Measurements from ENCODE around the gene SEMA4A.
A peak's percentile ranks its signal among the peaks of the same experiment; 100 is the strongest.

SEMA4A gene

DNA sequence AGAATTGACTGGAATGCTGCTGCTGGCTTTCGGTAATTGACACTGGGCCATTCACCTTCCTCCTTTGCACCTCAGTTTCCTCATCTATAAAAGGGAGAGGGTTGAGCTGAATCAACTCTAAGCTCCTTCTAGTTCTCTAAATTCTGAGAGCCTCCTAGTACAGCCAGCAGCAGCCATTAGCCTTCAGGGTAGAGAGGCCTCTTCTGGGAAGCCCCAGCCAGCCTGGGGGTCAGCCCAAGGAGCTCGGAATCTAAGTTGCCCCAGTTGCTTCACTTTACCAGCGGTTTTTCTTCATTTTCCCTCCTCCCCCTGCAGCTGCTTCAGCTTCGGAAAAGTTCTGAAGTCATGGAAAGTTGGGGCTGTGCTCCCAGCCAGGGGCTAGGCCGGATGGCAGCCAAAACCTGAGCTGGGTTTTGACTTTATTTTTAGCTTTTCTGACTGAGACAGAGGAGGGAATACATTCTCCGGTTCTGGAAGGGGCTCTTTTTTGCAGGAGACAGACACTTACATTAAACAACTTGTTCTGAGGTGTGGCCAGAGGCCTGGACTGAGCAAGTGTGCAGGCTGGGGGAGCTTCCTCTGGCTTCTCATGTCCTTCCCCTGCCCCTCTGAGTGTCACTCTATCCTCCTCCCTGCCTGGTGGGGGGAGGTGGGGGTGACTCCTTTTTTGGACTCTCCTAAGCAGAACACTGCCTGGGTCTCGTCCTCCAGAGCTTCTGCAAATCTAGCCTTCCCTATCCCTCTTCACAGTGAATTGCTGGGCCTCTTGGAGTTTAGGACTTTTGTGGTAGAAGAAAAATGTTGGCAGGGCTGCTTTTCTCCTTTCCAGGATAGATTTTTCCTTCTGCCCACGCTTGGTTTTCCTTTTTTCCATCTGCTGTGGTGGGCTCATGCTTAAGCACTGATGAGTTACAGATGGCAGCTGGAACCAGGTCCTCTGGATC, 24.5 kb upstream of the SEMA4A start:
- H2BK15ac ChIP-seq (ENCODE audit: low read length), result no peak overlapping the region
- no peak overlapping the region for H2BK120ac ChIP-seq (ENCODE audit: low read depth, low read length)
- no peak overlapping the region for H3K27ac ChIP-seq (replicated peaks; ENCODE audit: low read length)
- no peak overlapping the region for H3K4ac ChIP-seq (ENCODE audit: low read length)
- no peak overlapping the region for H3K14ac ChIP-seq (ENCODE audit: low read length)
- H3K4me2 ChIP-seq (ENCODE audit: insufficient read depth, low read length, poor library complexity, severe bottlenecking), result no peak overlapping the region
- H2AK5ac ChIP-seq (ENCODE audit: low read depth, low read length), result no peak overlapping the region
- WGBS, 2 donors (ENCODE audit: extremely low coverage in 2 of 2, insufficient read length in 2 of 2, insufficient replicate concordance in 1 of 2), result no CpG with 5 or more reads among the region's 8 CpGs
- H3K4me1 ChIP-seq (ENCODE audit: control insufficient read depth in 2 of 2, insufficient read depth in 1 of 2, low read depth in 1 of 2, low read length in 2 of 2), result peaks cover 21 to 32% of the 10 kb centered on the region in 2 donors
- no peak overlapping the region for H2AFZ ChIP-seq (ENCODE audit: low read length)
- no peaks in the 10 kb centered on the region for H3K27me3 ChIP-seq (ENCODE audit: control insufficient read depth in 3 of 3, insufficient read depth in 3 of 3, low read depth in 1 of 3, low read length in 3 of 3)
- H3K79me1 ChIP-seq (ENCODE audit: low read depth, low read length), result peaks cover 2% of the 10 kb centered on the region
- H3K9ac ChIP-seq (ENCODE audit: low read depth, low read length, poor library complexity), result no peak overlapping the region
- H3K36me3 ChIP-seq (replicated peaks in 1 of 2; ENCODE audit: control insufficient read depth in 2 of 2, insufficient read depth in 2 of 2, low read length in 2 of 2), result peaks cover 17 to 55% of the 10 kb centered on the region in 2 donors
- H4K8ac ChIP-seq (ENCODE audit: low read depth, low read length), result no peak overlapping the region
- no peak overlapping the region for H4K91ac ChIP-seq (ENCODE audit: low read depth, low read length, poor library complexity)
- no peak overlapping the region for H2BK5ac ChIP-seq (ENCODE audit: low read length)
- no peak overlapping the region for H2BK12ac ChIP-seq (ENCODE audit: low read length)
- peaks cover 0 to under 1% of the 10 kb centered on the region in 2 donors for H3K9me3 ChIP-seq (replicated peaks in 1 of 2; ENCODE audit: control insufficient read depth in 2 of 2, insufficient read depth in 1 of 2, low read depth in 1 of 2, low read length in 2 of 2)
- no peak overlapping the region for H3K23ac ChIP-seq (ENCODE audit: low read depth, low read length, poor library complexity)
- H3K18ac ChIP-seq (ENCODE audit: low read length), result no peak overlapping the region
- no peak for DNase-seq (ENCODE audit: low spot score)
- no peak overlapping the region for H3K4me3 ChIP-seq (ENCODE audit: low read length in 2 of 2)

DNA sequence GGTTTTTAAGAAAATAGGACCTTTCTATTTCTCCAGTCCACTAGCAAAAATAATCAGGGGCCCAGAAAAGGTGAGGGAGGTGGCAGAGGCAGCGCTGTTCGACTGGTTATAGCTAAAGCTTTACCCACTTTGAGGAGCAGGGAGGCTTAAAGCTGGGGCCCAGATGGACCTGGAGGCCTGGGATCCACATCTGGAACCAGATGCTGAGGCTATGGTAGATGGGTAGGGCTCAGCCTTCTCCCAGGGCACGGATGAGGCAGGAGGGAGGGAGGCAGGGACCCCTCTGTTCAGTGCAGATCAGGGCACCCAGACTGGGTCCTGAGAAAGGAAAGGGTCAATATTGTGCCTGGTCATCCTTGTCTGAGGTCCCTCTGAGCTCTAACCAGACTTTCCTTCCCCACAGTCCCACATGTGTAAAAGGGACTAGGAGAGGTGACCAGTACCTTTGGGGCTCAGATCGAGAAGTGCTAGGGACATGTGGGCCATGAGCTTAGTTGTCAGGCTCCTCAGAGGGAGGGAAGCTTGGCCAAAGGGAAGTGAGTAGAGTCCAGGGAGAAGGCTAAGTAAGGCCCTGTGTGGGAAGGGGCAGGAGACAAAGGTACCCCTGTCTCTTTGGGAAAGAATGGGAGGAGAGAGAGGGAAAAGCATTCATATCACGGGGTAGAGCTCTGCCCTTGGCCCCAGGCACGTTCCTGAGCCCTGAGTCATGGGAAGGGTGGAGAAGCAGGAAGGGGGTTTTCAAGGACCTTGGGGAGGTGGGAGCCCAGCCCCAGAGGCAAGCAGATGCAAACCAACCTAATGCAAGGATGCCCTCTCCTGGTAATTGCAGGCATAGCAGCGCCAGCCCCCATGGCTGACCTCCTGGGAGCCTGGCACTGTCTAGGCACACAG, 23.5 kb upstream of the SEMA4A start:
- H3K18ac ChIP-seq (ENCODE audit: low read length), result peak overlapping the region; percentile 6
- H3K23ac ChIP-seq (ENCODE audit: low read depth, low read length, poor library complexity), result no peak overlapping the region
- no peak overlapping the region for H3K14ac ChIP-seq (ENCODE audit: low read length)
- no peak overlapping the region for H3K4me3 ChIP-seq (ENCODE audit: low read length in 2 of 2)
- H2AK5ac ChIP-seq (ENCODE audit: low read depth, low read length), result no peak overlapping the region
- no peak overlapping the region for H3K4ac ChIP-seq (ENCODE audit: low read length)
- H3K4me1 ChIP-seq (ENCODE audit: control insufficient read depth in 2 of 2, insufficient read depth in 1 of 2, low read depth in 1 of 2, low read length in 2 of 2), result peaks cover 17 to 31% of the 10 kb centered on the region in 2 donors
- H2BK5ac ChIP-seq (ENCODE audit: low read length), result no peak overlapping the region
- WGBS, 2 donors (ENCODE audit: extremely low coverage in 2 of 2, insufficient read length in 2 of 2, insufficient replicate concordance in 1 of 2), result no CpG with 5 or more reads among the region's 7 CpGs
- peaks cover 2% of the 10 kb centered on the region for H3K79me1 ChIP-seq (ENCODE audit: low read depth, low read length)
- H3K9ac ChIP-seq (ENCODE audit: low read depth, low read length, poor library complexity), result no peak overlapping the region
- no peak overlapping the region for H4K8ac ChIP-seq (ENCODE audit: low read depth, low read length)
- H2BK12ac ChIP-seq (ENCODE audit: low read length), result no peak overlapping the region
- peak overlapping the region; percentile 10 for H3K27ac ChIP-seq (replicated peaks; ENCODE audit: low read length)
- no peak overlapping the region for H2BK15ac ChIP-seq (ENCODE audit: low read length)
- peaks cover 26 to 65% of the 10 kb centered on the region in 2 donors for H3K36me3 ChIP-seq (replicated peaks in 1 of 2; ENCODE audit: control insufficient read depth in 2 of 2, insufficient read depth in 2 of 2, low read length in 2 of 2)
- no peak overlapping the region for H3K4me2 ChIP-seq (ENCODE audit: insufficient read depth, low read length, poor library complexity, severe bottlenecking)
- no peak overlapping the region for H4K91ac ChIP-seq (ENCODE audit: low read depth, low read length, poor library complexity)
- H3K27me3 ChIP-seq (ENCODE audit: control insufficient read depth in 3 of 3, insufficient read depth in 3 of 3, low read depth in 1 of 3, low read length in 3 of 3), result no peaks in the 10 kb centered on the region
- no peak overlapping the region for H2BK120ac ChIP-seq (ENCODE audit: low read depth, low read length)
- H2AFZ ChIP-seq (ENCODE audit: low read length), result no peak overlapping the region
- H3K9me3 ChIP-seq (replicated peaks in 1 of 2; ENCODE audit: control insufficient read depth in 2 of 2, insufficient read depth in 1 of 2, low read depth in 1 of 2, low read length in 2 of 2), result peaks cover 0 to 2% of the 10 kb centered on the region in 2 donors
- peak; percentile 85 for DNase-seq (ENCODE audit: low spot score)

DNA sequence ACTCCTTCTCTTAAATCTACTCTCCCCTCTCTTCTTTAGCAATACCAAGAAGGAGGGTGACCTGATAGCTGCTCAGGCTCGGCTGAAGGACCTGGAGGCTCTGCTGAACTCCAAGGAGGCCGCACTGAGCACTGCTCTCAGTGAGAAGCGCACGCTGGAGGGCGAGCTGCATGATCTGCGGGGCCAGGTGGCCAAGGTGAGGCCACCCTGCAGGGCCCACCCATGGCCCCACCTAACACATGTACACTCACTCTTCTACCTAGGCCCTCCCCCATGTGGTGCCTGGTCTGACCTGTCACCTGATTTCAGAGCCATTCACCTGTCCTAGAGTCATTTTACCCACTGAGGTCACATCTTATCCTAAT, 22.8 kb upstream of the SEMA4A start:
- Histone ChIP-seq H3K14ac (ENCODE audit: low read length) (no peak overlapping the region), H2BK120ac (ENCODE audit: low read depth, low read length) (no peak overlapping the region), H3K4me1 (ENCODE audit: control insufficient read depth in 2 of 2, insufficient read depth in 1 of 2, low read depth in 1 of 2, low read length in 2 of 2) (peaks cover 16 to 31% of the 10 kb centered on the region in 2 donors), H3K27ac (replicated peaks; ENCODE audit: low read length) (no peak overlapping the region), H3K36me3 (replicated peaks in 1 of 2; ENCODE audit: control insufficient read depth in 2 of 2, insufficient read depth in 2 of 2, low read length in 2 of 2) (peaks cover 31 to 72% of the 10 kb centered on the region in 2 donors), H2AFZ (ENCODE audit: low read length) (no peak overlapping the region), H3K23ac (ENCODE audit: low read depth, low read length, poor library complexity) (no peak overlapping the region), H3K4me2 (ENCODE audit: insufficient read depth, low read length, poor library complexity, severe bottlenecking) (no peak overlapping the region), H2AK5ac (ENCODE audit: low read depth, low read length) (no peak overlapping the region), H2BK12ac (ENCODE audit: low read length) (no peak overlapping the region), H3K4ac (ENCODE audit: low read length) (no peak overlapping the region), H3K27me3 (ENCODE audit: control insufficient read depth in 3 of 3, insufficient read depth in 3 of 3, low read depth in 1 of 3, low read length in 3 of 3) (no peaks in the 10 kb centered on the region), H4K91ac (ENCODE audit: low read depth, low read length, poor library complexity) (no peak overlapping the region), H3K79me1 (ENCODE audit: low read depth, low read length) (peaks cover 4% of the 10 kb centered on the region), H3K4me3 (ENCODE audit: low read length in 2 of 2) (peak overlapping the region in 1 of 2 donors; percentile 38), H3K9ac (ENCODE audit: low read depth, low read length, poor library complexity) (no peak overlapping the region), H4K8ac (ENCODE audit: low read depth, low read length) (no peak overlapping the region), H3K9me3 (replicated peaks in 1 of 2; ENCODE audit: control insufficient read depth in 2 of 2, insufficient read depth in 1 of 2, low read depth in 1 of 2, low read length in 2 of 2) (peaks cover 0 to 2% of the 10 kb centered on the region in 2 donors), H2BK15ac (ENCODE audit: low read length) (no peak overlapping the region), H3K18ac (ENCODE audit: low read length) (no peak overlapping the region), H2BK5ac (ENCODE audit: low read length) (no peak overlapping the region)
- WGBS, 2 donors (ENCODE audit: extremely low coverage in 2 of 2, insufficient read length in 2 of 2, insufficient replicate concordance in 1 of 2), result no CpG with 5 or more reads among the region's 6 CpGs
- no peak for DNase-seq (ENCODE audit: low spot score)
